ENCODE data around the gene GPC6. TPM values are rescaled to one million over a fixed set of nuclear protein-coding genes. Genes with fewer than 3 reads are reported as not detected.

GPC6 gene
- total RNA-seq, 4 donors from 2014 or later: 13.7 to 21.7 (median 16.5) TPM

- Histone ChIP-seq H3K4me1 (no peaks in the 10 kb centered on the region), H3K27ac (no peak overlapping the region), H3K36me3 (no peaks in the 10 kb centered on the region), H3K9me3 (no peaks in the 10 kb centered on the region), H3K27me3 (no peaks in the 10 kb centered on the region), H3K4me3 (no peak overlapping the region)
- TF ChIP-seq POLR2A (IDR thresholded peaks at IDR 0.05) (no peak), CTCF (IDR thresholded peaks at IDR 0.05) (no peak), EP300 (IDR thresholded peaks at IDR 0.05) (no peak), POLR2AphosphoS5 (IDR thresholded peaks at IDR 0.05) (no peak)
- ATAC-seq: no peak
Measured at GRCh38 chr13:93407551-93407950, 180.9 kb downstream of the GPC6 start.

GRCh38 chr13:93409001-93409400 is 182.4 kb downstream of the GPC6 start:
- H3K27ac ChIP-seq: no peak overlapping the region
- no peaks in the 10 kb centered on the region for H3K36me3 ChIP-seq
- no peaks in the 10 kb centered on the region for H3K27me3 ChIP-seq
- ATAC-seq: no peak
- 89 to 96% methylated on average over 2 to 3 of the region's 3 CpGs for WGBS, 2 donors (ENCODE audit: low coverage in 1 of 2)
- H3K4me3 ChIP-seq: no peak overlapping the region
- H3K9me3 ChIP-seq: no peaks in the 10 kb centered on the region
- no peak for TF ChIP-seq POLR2AphosphoS5 (IDR thresholded peaks at IDR 0.05)
- no peak for TF ChIP-seq POLR2A (IDR thresholded peaks at IDR 0.05)
- no peak for TF ChIP-seq EP300 (IDR thresholded peaks at IDR 0.05)
- no peak for TF ChIP-seq CTCF (IDR thresholded peaks at IDR 0.05)
- H3K4me1 ChIP-seq: no peaks in the 10 kb centered on the region

GRCh38 chr13:93409816-93410215 is 183.2 kb downstream of the GPC6 start:
- H3K36me3 ChIP-seq: no peaks in the 10 kb centered on the region
- no peak overlapping the region for H3K4me3 ChIP-seq
- no peak for ATAC-seq
- TF ChIP-seq EP300 (IDR thresholded peaks at IDR 0.05): no peak
- no peak for TF ChIP-seq POLR2AphosphoS5 (IDR thresholded peaks at IDR 0.05)
- no peak for TF ChIP-seq CTCF (IDR thresholded peaks at IDR 0.05)
- no peak for TF ChIP-seq POLR2A (IDR thresholded peaks at IDR 0.05)
- H3K9me3 ChIP-seq: no peaks in the 10 kb centered on the region
- no peaks in the 10 kb centered on the region for H3K4me1 ChIP-seq
- no peaks in the 10 kb centered on the region for H3K27me3 ChIP-seq
- H3K27ac ChIP-seq: no peak overlapping the region

GRCh38 chr13:93411186-93411680 is 184.6 kb downstream of the GPC6 start:
- Histone ChIP-seq H3K4me1 (no peaks in the 10 kb centered on the region), H3K27me3 (no peaks in the 10 kb centered on the region), H3K9me3 (no peaks in the 10 kb centered on the region), H3K27ac (no peak overlapping the region), H3K4me3 (no peak overlapping the region), H3K36me3 (no peaks in the 10 kb centered on the region)
- ATAC-seq: no peak
- TF ChIP-seq POLR2AphosphoS5 (IDR thresholded peaks at IDR 0.05) (no peak), EP300 (IDR thresholded peaks at IDR 0.05) (no peak), POLR2A (IDR thresholded peaks at IDR 0.05) (no peak), CTCF (IDR thresholded peaks at IDR 0.05) (no peak)
- WGBS, 2 donors (ENCODE audit: low coverage in 1 of 2): 87 to 90% methylated on average over 3 of the region's 3 CpGs

GRCh38 chr13:93412676-93413075 is 186.1 kb downstream of the GPC6 start:
- no peaks in the 10 kb centered on the region for H3K36me3 ChIP-seq
- ATAC-seq: no peak
- no peaks in the 10 kb centered on the region for H3K27me3 ChIP-seq
- no peaks in the 10 kb centered on the region for H3K9me3 ChIP-seq
- H3K27ac ChIP-seq: no peak overlapping the region
- H3K4me3 ChIP-seq: no peak overlapping the region
- H3K4me1 ChIP-seq: no peaks in the 10 kb centered on the region
- TF ChIP-seq EP300 (IDR thresholded peaks at IDR 0.05) (no peak), POLR2A (IDR thresholded peaks at IDR 0.05) (no peak), CTCF (IDR thresholded peaks at IDR 0.05) (no peak), POLR2AphosphoS5 (IDR thresholded peaks at IDR 0.05) (no peak)
